ENCODE measurements around the gene RPRD1B. TPM values are rescaled to one million over a fixed set of nuclear protein-coding genes. Genes with fewer than 3 reads are reported as not detected.

The RPRD1B gene
- total and polyA plus RNA-seq, 2 of the 4 experiments (the other 2 are of a cell fraction): 8.4 to 9.9 TPM

DNA sequence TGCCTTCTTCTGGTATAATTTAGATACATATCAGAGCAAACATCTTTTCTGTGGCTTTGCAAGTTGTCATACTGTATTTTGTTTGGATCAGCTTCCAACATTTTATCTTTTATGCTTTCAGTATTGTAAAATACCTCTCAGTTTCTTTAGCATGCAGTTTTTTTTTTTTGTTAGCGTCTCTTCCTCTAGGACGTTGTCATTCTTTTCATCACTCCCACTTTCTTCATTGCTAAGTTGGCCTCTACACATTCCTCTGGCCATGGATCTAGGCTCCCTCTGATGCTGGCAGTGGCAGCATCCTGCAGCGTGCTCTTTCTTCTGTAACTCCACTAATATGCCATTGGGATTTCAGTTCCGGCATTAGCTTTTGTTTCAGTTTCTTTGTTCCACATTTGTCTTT, 21.7 kb downstream of the RPRD1B start:
- Histone ChIP-seq H2BK20ac (ENCODE audit: low read depth, low read length) (no peak overlapping the region), H4K5ac (ENCODE audit: low read depth, low read length) (no peak overlapping the region), H3K9me3 (ENCODE audit: control insufficient read depth, insufficient read depth, low read length) (no peaks in the 10 kb centered on the region), H3K9ac (ENCODE audit: low read depth, low read length) (no peak overlapping the region), H3K36me3 (ENCODE audit: control insufficient read depth, insufficient read depth, low read length) (peaks cover 21% of the 10 kb centered on the region), H2BK5ac (ENCODE audit: low read depth, low read length, poor library complexity, severe bottlenecking) (no peak overlapping the region), H3K23ac (ENCODE audit: low read depth, low read length) (no peak overlapping the region), H3K27me3 (ENCODE audit: control insufficient read depth, insufficient read depth, low read length) (no peaks in the 10 kb centered on the region), H4K8ac (ENCODE audit: low read depth in 2 of 2, low read length in 2 of 2) (no peak overlapping the region), H2AK9ac (replicated peaks; ENCODE audit: low read depth, low read length, poor library complexity) (no peak overlapping the region), H3K4me1 (ENCODE audit: control insufficient read depth, insufficient read depth, low read length) (peaks cover 2% of the 10 kb centered on the region), H3K4me2 (ENCODE audit: low read depth, low read length) (no peak overlapping the region), H3K9me1 (ENCODE audit: insufficient read depth, low read length) (peaks cover under 1% of the 10 kb centered on the region; the same call in 1 of the 2 replicates), H3K4me3 (ENCODE audit: insufficient read depth, low read depth, low read length) (no peak overlapping the region), H2AFZ (replicated peaks; ENCODE audit: low read length, poor library complexity) (no peak overlapping the region), H3K14ac (replicated peaks; ENCODE audit: low read depth, low read length) (no peak overlapping the region), H3K79me1 (ENCODE audit: low read depth in 1 of 2, low read length in 2 of 2) (peaks cover 38 to 54% of the 10 kb centered on the region in 2 experiments), H2AK5ac (ENCODE audit: low read depth, low read length) (no peak overlapping the region), H2BK15ac (ENCODE audit: low read depth, low read length) (no peak overlapping the region), H3K18ac (ENCODE audit: low read depth, low read length) (no peak overlapping the region), H4K91ac (ENCODE audit: insufficient read depth, low read depth, low read length) (no peak overlapping the region), H3K56ac (ENCODE audit: extremely low read depth, insufficient read depth, low read length) (no peak overlapping the region), H3K27ac (ENCODE audit: insufficient read depth, low read length) (no peak overlapping the region), H3K4ac (ENCODE audit: low read depth, low read length) (no peak overlapping the region), H4K20me1 (ENCODE audit: insufficient read depth, low read length) (peaks cover 10% of the 10 kb centered on the region; the same call in 1 of the 2 replicates), H2BK120ac (ENCODE audit: low read depth, low read length) (no peak overlapping the region)
- no peak for TF ChIP-seq CHD1 (IDR thresholded peaks at IDR 0.05; ENCODE audit: low read depth, low read length)
- TF ChIP-seq BHLHE40 (IDR thresholded peaks at IDR 0.05; ENCODE audit: low read depth, low read length): no peak
- TF ChIP-seq POLR2A (IDR thresholded peaks at IDR 0.05; ENCODE audit: low read depth, low read length): no peak
- TF ChIP-seq RFX5 (IDR thresholded peaks at IDR 0.05; ENCODE audit: low read depth, low read length): no peak
- no peak for TF ChIP-seq SMC3 (IDR thresholded peaks at IDR 0.05; ENCODE audit: low read depth, low read length)
- no peak for TF ChIP-seq RCOR1 (IDR thresholded peaks at IDR 0.05; ENCODE audit: insufficient replicate concordance, low read length)
- TF ChIP-seq, protein P1, sequence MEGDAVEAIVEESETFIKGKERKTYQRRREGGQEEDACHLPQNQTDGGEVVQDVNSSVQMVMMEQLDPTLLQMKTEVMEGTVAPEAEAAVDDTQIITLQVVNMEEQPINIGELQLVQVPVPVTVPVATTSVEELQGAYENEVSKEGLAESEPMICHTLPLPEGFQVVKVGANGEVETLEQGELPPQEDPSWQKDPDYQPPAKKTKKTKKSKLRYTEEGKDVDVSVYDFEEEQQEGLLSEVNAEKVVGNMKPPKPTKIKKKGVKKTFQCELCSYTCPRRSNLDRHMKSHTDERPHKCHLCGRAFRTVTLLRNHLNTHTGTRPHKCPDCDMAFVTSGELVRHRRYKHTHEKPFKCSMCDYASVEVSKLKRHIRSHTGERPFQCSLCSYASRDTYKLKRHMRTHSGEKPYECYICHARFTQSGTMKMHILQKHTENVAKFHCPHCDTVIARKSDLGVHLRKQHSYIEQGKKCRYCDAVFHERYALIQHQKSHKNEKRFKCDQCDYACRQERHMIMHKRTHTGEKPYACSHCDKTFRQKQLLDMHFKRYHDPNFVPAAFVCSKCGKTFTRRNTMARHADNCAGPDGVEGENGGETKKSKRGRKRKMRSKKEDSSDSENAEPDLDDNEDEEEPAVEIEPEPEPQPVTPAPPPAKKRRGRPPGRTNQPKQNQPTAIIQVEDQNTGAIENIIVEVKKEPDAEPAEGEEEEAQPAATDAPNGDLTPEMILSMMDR (conservative IDR thresholded peaks at IDR 0.05; ENCODE audit: low read depth, low read length): no peak
- TF ChIP-seq RAD21 (IDR thresholded peaks at IDR 0.05; ENCODE audit: low read length): no peak
- TF ChIP-seq, protein P2, sequence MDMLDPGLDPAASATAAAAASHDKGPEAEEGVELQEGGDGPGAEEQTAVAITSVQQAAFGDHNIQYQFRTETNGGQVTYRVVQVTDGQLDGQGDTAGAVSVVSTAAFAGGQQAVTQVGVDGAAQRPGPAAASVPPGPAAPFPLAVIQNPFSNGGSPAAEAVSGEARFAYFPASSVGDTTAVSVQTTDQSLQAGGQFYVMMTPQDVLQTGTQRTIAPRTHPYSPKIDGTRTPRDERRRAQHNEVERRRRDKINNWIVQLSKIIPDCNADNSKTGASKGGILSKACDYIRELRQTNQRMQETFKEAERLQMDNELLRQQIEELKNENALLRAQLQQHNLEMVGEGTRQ (IDR thresholded peaks at IDR 0.05; ENCODE audit: low read depth, low read length): no peak
- no peak for TF ChIP-seq CEBPB (IDR thresholded peaks at IDR 0.05; ENCODE audit: low read depth, low read length)
- TF ChIP-seq, protein P3, sequence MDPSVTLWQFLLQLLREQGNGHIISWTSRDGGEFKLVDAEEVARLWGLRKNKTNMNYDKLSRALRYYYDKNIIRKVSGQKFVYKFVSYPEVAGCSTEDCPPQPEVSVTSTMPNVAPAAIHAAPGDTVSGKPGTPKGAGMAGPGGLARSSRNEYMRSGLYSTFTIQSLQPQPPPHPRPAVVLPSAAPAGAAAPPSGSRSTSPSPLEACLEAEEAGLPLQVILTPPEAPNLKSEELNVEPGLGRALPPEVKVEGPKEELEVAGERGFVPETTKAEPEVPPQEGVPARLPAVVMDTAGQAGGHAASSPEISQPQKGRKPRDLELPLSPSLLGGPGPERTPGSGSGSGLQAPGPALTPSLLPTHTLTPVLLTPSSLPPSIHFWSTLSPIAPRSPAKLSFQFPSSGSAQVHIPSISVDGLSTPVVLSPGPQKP (IDR thresholded peaks at IDR 0.05; ENCODE audit: borderline replicate concordance, low read depth, low read length): no peak
- TF ChIP-seq MAFK (IDR thresholded peaks at IDR 0.05; ENCODE audit: low read depth, low read length): no peak
- no peak for TF ChIP-seq MAZ (IDR thresholded peaks at IDR 0.05; ENCODE audit: borderline replicate concordance, low read depth, low read length)
- TF ChIP-seq FOS (IDR thresholded peaks at IDR 0.05; ENCODE audit: low read depth, low read length): no peak
- DNase-seq (no peak), ATAC-seq (ENCODE audit: low read depth) (no peak)
- in situ Hi-C loops (cut with MboI; ENCODE audit: low sequenced_read_pairs) (loop anchor here (5.0 to 10.0 kb wide), 3 partner anchors 167 to 490 kb away; no protein-coding TSS in a partner anchor), dilution Hi-C loops (cut with HindIII; ENCODE audit: low sequenced_read_pairs, unreplicated experiment) (no loop called here), intact Hi-C loops (cut with micrococcal nuclease) (loop anchor here (5.0 kb wide), 1 partner anchor 352 kb away; no protein-coding TSS in a partner anchor)
- BruUV-seq (replicated peaks): no TSS peak
- ChIA-PET CTCF (no interaction called here), POLR2A (ENCODE audit: unreplicated experiment) (no interaction called here)
- WGBS, 2 experiments (ENCODE audit: extremely low coverage in 2 of 2, insufficient read length in 1 of 2): 53% methylated on average over 2 of the region's 4 CpGs; no CpG with 5 or more reads in 1 of the 2 experiments

Data from IMR-90 (cell line).